CD4-positive, alpha-beta T cell treated with Interferon gamma for 1 hour (primary cell): Measurements from ENCODE around the gene SLC25A45.

Experiments
- DNase-seq: peaks from one replicate; pipeline ENCODE4 v3.0.0-alpha.2; 2020

SLC25A45 gene

GRCh38 chr11:65402790-65403189 lies 20.3 kb upstream of the SLC25A45 start:
- no peak for DNase-seq

GRCh38 chr11:65401803-65402248 lies 19.4 kb upstream of the SLC25A45 start:
- no peak for DNase-seq

GRCh38 chr11:65401073-65401802 lies 18.8 kb upstream of the SLC25A45 start:
- no peak for DNase-seq

- DNase-seq = no peak
Measured at GRCh38 chr11:65400307-65401072, 18.0 kb upstream of the SLC25A45 start.

GRCh38 chr11:65399845-65400244 lies 17.4 kb upstream of the SLC25A45 start:
- DNase-seq = no peak

GRCh38 chr11:65399249-65399648 lies 16.8 kb upstream of the SLC25A45 start:
- DNase-seq = no peak

- no peak for DNase-seq
Measured at GRCh38 chr11:65398362-65398910, 16.0 kb upstream of the SLC25A45 start.

- no peak for DNase-seq
Measured at GRCh38 chr11:65396769-65397745, 14.6 kb upstream of the SLC25A45 start.

- no peak for DNase-seq
Measured at GRCh38 chr11:65395961-65396530, 13.6 kb upstream of the SLC25A45 start.

- no peak for DNase-seq
Measured at GRCh38 chr11:65394125-65394536, 11.7 kb upstream of the SLC25A45 start.

- no peak for DNase-seq
Measured at GRCh38 chr11:65393513-65394079, 11.2 kb upstream of the SLC25A45 start.

- no peak for DNase-seq
Measured at GRCh38 chr11:65392899-65393298, 10.5 kb upstream of the SLC25A45 start.

GRCh38 chr11:65392186-65392829 lies 9.9 kb upstream of the SLC25A45 start:
- no peak for DNase-seq

- DNase-seq = no peak
Measured at GRCh38 chr11:65390996-65391395, 8.6 kb upstream of the SLC25A45 start.

- DNase-seq = no peak
Measured at GRCh38 chr11:65390099-65390941, 7.9 kb upstream of the SLC25A45 start.

- DNase-seq = no peak
Measured at GRCh38 chr11:65389294-65389980, 7.0 kb upstream of the SLC25A45 start.

GRCh38 chr11:65388731-65389130 lies 6.3 kb upstream of the SLC25A45 start:
- DNase-seq = no peak

GRCh38 chr11:65386307-65387140 lies 4.1 kb upstream of the SLC25A45 start, which contains the start of gene FRMD8:
FRMD8 (plus strand) TSS chr11:65386637; CDS start chr11:65387037, 400 bp downstream.
- peak; percentile 91 for DNase-seq
